Peyer's patch (tissue), 4 donors: Measurements from ENCODE around the gene AGFG1. TPM values are rescaled to one million over a fixed set of nuclear protein-coding genes. Genes with fewer than 3 reads are reported as not detected.

Experiments
- DNase-seq, 3 donors: peaks; one replicate each; pipeline ENCODE4 v3.0.0-alpha.2; 2017 to 2019
- H3K27ac ChIP-seq, 4 donors: fragments of 200-600 bp; sonication (generic); one replicate each; pipeline ENCODE4 v1.5.1; 2016 to 2019
- H3K27me3 ChIP-seq, 2 donors: fragments of 200-600 bp; sonication (generic); one replicate each; pipeline ENCODE4 v1.5.1; 2019
- H3K36me3 ChIP-seq, 3 donors: fragments of 200-600 bp; sonication (generic); one replicate each; pipeline ENCODE4 v1.5.1; 2016 to 2019
- H3K4me1 ChIP-seq, 4 donors: fragments of 200-600 bp; sonication (generic); one replicate each; pipeline ENCODE4 v1.5.1; 2016 to 2019
- H3K4me3 ChIP-seq, 4 donors: fragments of 200-600 bp; sonication (generic); 1 replicate in 3 of 4; 2 replicates in 1 of 4; pipeline ENCODE4 v1.5.1; 2016 to 2019; ENCODE audit warnings: mild to moderate bottlenecking in 1 of 4
- H3K9me3 ChIP-seq, 4 donors: fragments of 200-600 bp; sonication (generic); one replicate each; pipeline ENCODE4 v1.5.1; 2016 to 2019; ENCODE audit warnings: mild to moderate bottlenecking in 1 of 4
- POLR2A ChIP-seq, 2 donors: fragments of 450-650 bp; IDR thresholded peaks; one replicate each; pipeline ENCODE4 v1.5.1; 2017; ENCODE audit warnings: antibody characterized with exemption in 2 of 2, mild to moderate bottlenecking in 2 of 2, moderate library complexity in 2 of 2
- total RNA-seq, 4 donors: library from RNA; depleted of rRNA; stranded (reverse); fragments of >200 nt; gene quantifications; one replicate each; pipeline ENCODE4 v1.1.0, GENCODE V29; 2016
- TF ChIP-seq, protein P1 (sequence below), 6 experiments: fragments of 450-650 bp in 4 of 6; fragments of 200-600 bp in 2 of 6; sonication (generic) in 1 of 6; IDR thresholded peaks; one replicate each; pipeline ENCODE4 v1.5.1; 2017 to 2019; ENCODE audit warnings: antibody characterized with exemption in 6 of 6, mild to moderate bottlenecking in 3 of 6, moderate library complexity in 1 of 6

The AGFG1 gene
- total RNA-seq, 4 donors from 2014 or later, result 24.8 to 68.1 (median 62.6) TPM

DNA sequence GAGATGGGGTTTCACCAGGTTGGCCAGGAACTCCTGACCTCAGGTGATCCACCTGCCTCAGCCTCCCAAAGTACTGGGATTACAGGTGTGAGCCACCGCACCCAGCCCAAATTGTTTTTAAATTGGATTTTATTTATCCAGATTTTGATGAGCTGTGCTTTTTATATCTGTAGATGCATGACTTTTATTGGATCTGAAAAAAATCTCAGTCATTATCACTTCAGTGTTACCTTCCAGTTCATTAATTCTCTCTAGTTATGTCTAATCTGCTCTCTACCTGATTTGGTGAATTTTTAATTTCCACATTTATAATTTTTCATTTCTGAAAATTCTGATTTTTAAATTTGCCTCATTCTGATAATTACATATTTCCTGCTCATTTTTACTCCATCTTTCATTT lies 13.5 kb downstream of the AGFG1 start:
- Histone ChIP-seq H3K27me3 (no peaks in the 10 kb centered on the region), H3K4me3 (no peak overlapping the region), H3K36me3 (no peaks in the 10 kb centered on the region), H3K9me3 (no peaks in the 10 kb centered on the region), H3K4me1 (peaks cover 0 to 17% (median 0%) of the 10 kb centered on the region in 4 donors), H3K27ac (no peak overlapping the region)
- TF ChIP-seq POLR2A (IDR thresholded peaks at IDR 0.05), result no peak
- TF ChIP-seq, protein P1, sequence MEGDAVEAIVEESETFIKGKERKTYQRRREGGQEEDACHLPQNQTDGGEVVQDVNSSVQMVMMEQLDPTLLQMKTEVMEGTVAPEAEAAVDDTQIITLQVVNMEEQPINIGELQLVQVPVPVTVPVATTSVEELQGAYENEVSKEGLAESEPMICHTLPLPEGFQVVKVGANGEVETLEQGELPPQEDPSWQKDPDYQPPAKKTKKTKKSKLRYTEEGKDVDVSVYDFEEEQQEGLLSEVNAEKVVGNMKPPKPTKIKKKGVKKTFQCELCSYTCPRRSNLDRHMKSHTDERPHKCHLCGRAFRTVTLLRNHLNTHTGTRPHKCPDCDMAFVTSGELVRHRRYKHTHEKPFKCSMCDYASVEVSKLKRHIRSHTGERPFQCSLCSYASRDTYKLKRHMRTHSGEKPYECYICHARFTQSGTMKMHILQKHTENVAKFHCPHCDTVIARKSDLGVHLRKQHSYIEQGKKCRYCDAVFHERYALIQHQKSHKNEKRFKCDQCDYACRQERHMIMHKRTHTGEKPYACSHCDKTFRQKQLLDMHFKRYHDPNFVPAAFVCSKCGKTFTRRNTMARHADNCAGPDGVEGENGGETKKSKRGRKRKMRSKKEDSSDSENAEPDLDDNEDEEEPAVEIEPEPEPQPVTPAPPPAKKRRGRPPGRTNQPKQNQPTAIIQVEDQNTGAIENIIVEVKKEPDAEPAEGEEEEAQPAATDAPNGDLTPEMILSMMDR (IDR thresholded peaks at IDR 0.05), result no peak
- DNase-seq, result no peak

DNA sequence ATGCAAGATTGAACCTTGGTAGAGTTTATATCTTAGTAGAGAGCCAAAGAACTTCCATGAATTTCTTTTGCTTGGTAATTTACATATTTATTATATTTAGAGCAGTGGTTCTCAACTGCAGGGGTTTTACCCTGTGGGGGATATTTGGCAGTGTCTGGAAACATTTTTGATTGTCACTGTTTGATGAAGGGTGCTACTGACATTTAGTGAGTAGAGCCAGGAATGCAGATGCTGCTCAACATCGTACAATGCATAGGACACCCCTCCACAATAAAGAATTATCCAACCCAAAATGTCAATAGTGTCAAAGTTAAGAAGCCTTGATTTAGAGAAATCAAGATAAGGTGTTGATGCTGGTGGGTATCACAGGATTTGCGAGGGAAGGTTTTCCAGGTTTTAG lies 14.7 kb downstream of the AGFG1 start:
- DNase-seq, result no peak
- Histone ChIP-seq H3K9me3 (no peaks in the 10 kb centered on the region), H3K4me1 (peaks cover 0 to 23% (median 0%) of the 10 kb centered on the region in 4 donors), H3K4me3 (no peak overlapping the region), H3K27me3 (no peaks in the 10 kb centered on the region), H3K36me3 (no peaks in the 10 kb centered on the region), H3K27ac (no peak overlapping the region)
- no peak for TF ChIP-seq POLR2A (IDR thresholded peaks at IDR 0.05)
- TF ChIP-seq, protein P1 (IDR thresholded peaks at IDR 0.05), result no peak

DNA sequence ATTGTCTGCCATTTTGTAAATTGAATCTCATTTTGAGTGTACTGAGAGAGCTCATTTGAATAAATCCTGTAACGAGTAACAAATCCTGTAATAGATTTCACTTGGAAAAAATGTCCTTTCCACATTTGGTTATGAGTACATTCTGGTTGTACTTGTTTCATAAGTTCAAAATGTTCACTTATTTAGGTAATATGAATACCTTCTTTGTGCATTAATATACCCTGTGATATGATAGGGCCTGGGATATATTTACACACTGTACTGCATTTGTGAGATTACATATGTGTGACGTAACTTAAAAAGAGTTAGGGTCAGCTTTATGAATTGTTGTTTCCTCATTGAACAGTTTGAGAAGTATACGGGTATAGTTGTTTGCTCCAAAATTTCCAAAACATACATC lies 16.1 kb downstream of the AGFG1 start:
- Histone ChIP-seq H3K9me3 (no peaks in the 10 kb centered on the region), H3K4me1 (peaks cover 0 to 16% (median 0%) of the 10 kb centered on the region in 4 donors), H3K36me3 (no peaks in the 10 kb centered on the region), H3K4me3 (no peak overlapping the region), H3K27me3 (no peaks in the 10 kb centered on the region), H3K27ac (no peak overlapping the region)
- TF ChIP-seq POLR2A (IDR thresholded peaks at IDR 0.05), result no peak
- TF ChIP-seq, protein P1 (IDR thresholded peaks at IDR 0.05), result no peak
- DNase-seq, result no peak

DNA sequence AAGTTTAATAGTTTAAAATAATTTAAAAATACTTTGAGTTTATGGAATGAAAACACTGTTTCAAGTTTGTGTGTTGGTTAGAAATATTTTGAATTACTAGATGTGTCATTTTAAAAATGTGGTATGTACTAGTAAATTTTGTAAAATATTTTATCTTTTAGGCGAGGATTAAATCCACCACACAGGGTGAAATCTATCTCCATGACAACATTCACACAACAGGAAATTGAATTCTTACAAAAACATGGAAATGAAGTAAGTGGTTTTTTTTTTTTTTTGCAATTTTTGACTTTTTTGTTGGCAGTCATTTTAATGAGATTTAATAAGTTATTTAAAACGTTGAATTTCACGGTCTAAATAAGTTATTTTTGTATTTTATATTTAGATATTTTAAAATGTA lies 19.4 kb downstream of the AGFG1 start:
- no peaks in the 10 kb centered on the region for H3K27me3 ChIP-seq
- H3K27ac ChIP-seq, result no peak overlapping the region
- DNase-seq, result no peak
- TF ChIP-seq, protein P1 (IDR thresholded peaks at IDR 0.05), result no peak
- TF ChIP-seq POLR2A (IDR thresholded peaks at IDR 0.05), result no peak
- no peak overlapping the region for H3K4me3 ChIP-seq
- no peaks in the 10 kb centered on the region for H3K9me3 ChIP-seq
- H3K4me1 ChIP-seq, result peaks cover 0 to 15% (median 0%) of the 10 kb centered on the region in 4 donors
- H3K36me3 ChIP-seq, result peaks cover 0 to 8% (median 0%) of the 10 kb centered on the region in 3 donors

DNA sequence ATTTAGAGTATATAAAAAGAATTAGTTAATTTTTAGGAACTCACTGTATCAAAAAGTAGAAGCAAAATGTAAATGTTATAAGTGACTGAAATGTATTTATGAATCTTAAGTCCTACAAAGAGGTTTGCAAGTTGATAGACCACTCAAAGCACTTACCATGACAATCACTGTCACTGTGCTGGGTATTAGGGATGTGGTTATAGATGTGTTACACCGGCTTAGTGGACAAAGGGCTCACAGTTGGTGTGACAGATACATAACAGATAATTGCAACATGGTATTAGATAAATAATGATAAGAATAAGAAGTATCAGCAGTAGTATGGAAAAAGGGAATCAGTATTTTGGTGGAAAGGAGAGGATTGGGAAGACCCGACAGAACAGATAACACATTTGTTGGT lies 21.6 kb downstream of the AGFG1 start:
- no peak overlapping the region for H3K27ac ChIP-seq
- no peaks in the 10 kb centered on the region for H3K27me3 ChIP-seq
- no peak for TF ChIP-seq POLR2A (IDR thresholded peaks at IDR 0.05)
- TF ChIP-seq, protein P1 (IDR thresholded peaks at IDR 0.05), result no peak
- H3K36me3 ChIP-seq, result peaks cover 0 to 8% (median 0%) of the 10 kb centered on the region in 3 donors
- H3K4me3 ChIP-seq, result no peak overlapping the region
- no peak for DNase-seq
- no peaks in the 10 kb centered on the region for H3K9me3 ChIP-seq
- H3K4me1 ChIP-seq, result peaks cover 0 to 15% (median 0%) of the 10 kb centered on the region in 4 donors

DNA sequence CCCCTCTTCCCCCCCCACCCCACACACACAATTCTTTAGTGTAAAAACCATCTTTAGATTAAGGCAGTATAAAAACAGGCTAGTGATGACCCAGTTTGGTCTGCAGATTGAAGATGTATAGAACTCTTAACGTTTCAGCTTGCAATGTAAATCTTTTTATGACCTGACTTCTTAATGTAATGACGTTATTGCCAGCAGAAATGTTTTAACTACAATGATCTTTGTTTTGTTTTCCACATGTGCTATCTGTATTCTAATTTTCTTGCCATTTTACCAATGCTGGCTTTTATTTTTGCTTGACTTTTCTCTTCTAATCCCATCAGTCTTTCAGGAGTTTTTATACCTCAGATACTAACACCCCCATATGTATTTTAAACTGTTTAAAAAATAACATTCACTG lies 25.2 kb downstream of the AGFG1 start:
- H3K9me3 ChIP-seq, result no peaks in the 10 kb centered on the region
- DNase-seq, result no peak
- H3K36me3 ChIP-seq, result peaks cover 0 to 8% (median 0%) of the 10 kb centered on the region in 3 donors
- peaks cover 0 to 4% (median 0%) of the 10 kb centered on the region in 4 donors for H3K4me1 ChIP-seq
- no peak for TF ChIP-seq POLR2A (IDR thresholded peaks at IDR 0.05)
- TF ChIP-seq, protein P1 (IDR thresholded peaks at IDR 0.05), result no peak
- no peak overlapping the region for H3K27ac ChIP-seq
- H3K27me3 ChIP-seq, result no peaks in the 10 kb centered on the region
- H3K4me3 ChIP-seq, result no peak overlapping the region
